K562 (cell line): Measurements from ENCODE around the gene MYH7. TPM values are rescaled to one million over a fixed set of nuclear protein-coding genes. Genes with fewer than 3 reads are reported as not detected.

Source experiments
- ATAC-seq: fragments of 200-7000 bp; cut with Tn5 transposase; 3 replicates; pipeline ENCODE4 v1.9.1; 2020; ENCODE audit warnings: moderate library complexity
- BruUV-seq: library from RNA; stranded (reverse); fragments of 400-500 nt; replicated peaks from 2 replicates; lab custom pipeline; 2021; lab: Mats Ljungman, UMichigan
- CTCF ChIA-PET: fragments of 300-600 bp; formaldehyde crosslinking; extraction: SDS; loops from one replicate; lab custom pipeline; 2021; ENCODE audit warnings: low intra/inter-chr PET ratio; lab: Yijun Ruan, JAX
- POLR2A ChIA-PET: fragments of 300-600, 350-650 bp; sonication (Branson Sonifier 250); formaldehyde crosslinking; extraction: SDS; loops from one replicate; lab custom pipeline; 2021; ENCODE audit warnings: antibody characterized with exemption, inconsistent platforms; lab: Yijun Ruan, JAX
- DNase-seq, 4 experiments: peaks; one replicate each; pipeline versions ENCODE4 v3.0.0 to v3.0.0-alpha.2; 2011 to 2018; ENCODE audit warnings: low spot score in 3 of 4, mixed read lengths in 3 of 4; ENCODE audit errors: extremely low read depth in 1 of 4
- FAIRE-seq: peaks from 2 replicates; lab custom pipeline; 2011; peaks lifted over from hg19 to GRCh38; lab: Jason Lieb, UNC
- H2AFZ ChIP-seq: 2 replicates; pipeline ENCODE4 v1.6.0; 2011; ENCODE audit warnings: low read depth, low read length, control low read depth, inconsistent platforms
- H3K27ac ChIP-seq: fragments of 200-600 bp; 3 replicates; pipeline ENCODE4 v1.8.0; 2011; ENCODE audit warnings: low read depth, mild to moderate bottlenecking, control low read depth, inconsistent platforms, low read length, moderate library complexity, mixed read lengths; ENCODE audit errors: extremely low read depth
- H3K27me3 ChIP-seq, 2 experiments: fragments of 300-600 bp in 1 of 2; 2 replicates in 1 of 2; 3 replicates in 1 of 2; pipeline versions ENCODE4 v1.6.0 to v1.8.0; 2011; ENCODE audit warnings: inconsistent platforms in 2 of 2, low read length in 2 of 2, mild to moderate bottlenecking in 1 of 2, mixed read lengths in 1 of 2, moderate library complexity in 1 of 2; ENCODE audit not compliant: control insufficient read depth in 2 of 2, insufficient read depth in 2 of 2
- H3K36me3 ChIP-seq: fragments of 300-600 bp; 3 replicates; pipeline ENCODE4 v1.8.0; 2011; ENCODE audit warnings: mild to moderate bottlenecking, low read length, inconsistent platforms; ENCODE audit not compliant: control insufficient read depth, insufficient read depth
- H3K4me1 ChIP-seq, 2 experiments: fragments of 200-600 bp in 1 of 2; replicated peaks in 1 of 2; 2 replicates in 1 of 2; 3 replicates in 1 of 2; pipeline versions ENCODE4 v1.5.1 to v1.8.0; 2011; ENCODE audit warnings: inconsistent platforms in 2 of 2, low read length in 2 of 2, mild to moderate bottlenecking in 1 of 2, mixed read lengths in 1 of 2, moderate library complexity in 1 of 2; ENCODE audit not compliant: control insufficient read depth in 2 of 2, insufficient read depth in 2 of 2
- H3K4me2 ChIP-seq: 2 replicates; pipeline ENCODE4 v1.6.1; 2011; ENCODE audit warnings: low read length, control low read depth, inconsistent platforms, mixed read lengths; ENCODE audit not compliant: insufficient read depth
- H3K4me3 ChIP-seq: fragments of 200-600 bp; sonication (generic), shearing (Covaris generic); 2 replicates; pipeline ENCODE4 v1.5.1; 2016; ENCODE audit warnings: control low read depth, inconsistent platforms
- H3K79me2 ChIP-seq: fragments of 200-600 bp; 3 replicates; pipeline ENCODE4 v1.8.0; 2011; ENCODE audit warnings: low read length, inconsistent platforms; ENCODE audit not compliant: control insufficient read depth, insufficient read depth
- H3K9ac ChIP-seq, 2 experiments: 2 replicates each; pipeline versions ENCODE4 v1.6.0 to v1.6.1; 2011; ENCODE audit warnings: low read depth in 2 of 2, low read length in 2 of 2, control low read depth in 1 of 2, inconsistent platforms in 1 of 2, mild to moderate bottlenecking in 1 of 2, mixed read lengths in 1 of 2; ENCODE audit not compliant: insufficient read depth in 1 of 2
- H3K9me1 ChIP-seq: one replicate; pipeline ENCODE4 v1.6.0; 2011; ENCODE audit warnings: inconsistent platforms, mild to moderate bottlenecking, low read length, moderate library complexity; ENCODE audit not compliant: control insufficient read depth, insufficient read depth
- H3K9me3 ChIP-seq: replicated peaks from 2 replicates; pipeline ENCODE4 v1.5.1; 2011; ENCODE audit warnings: low read depth, low read length, inconsistent platforms; ENCODE audit not compliant: control insufficient read depth, insufficient read depth
- H4K20me1 ChIP-seq: replicated peaks from 2 replicates; pipeline ENCODE4 v1.6.1; 2011; ENCODE audit warnings: low read length, inconsistent platforms, mixed read lengths; ENCODE audit not compliant: control insufficient read depth, insufficient read depth
- ATF3 ChIP-seq, 2 experiments: fragments of 450-650 bp in 1 of 2; sonication (generic) in 1 of 2; formaldehyde crosslinking in 1 of 2; IDR thresholded peaks in 1 of 2; conservative IDR thresholded peaks in 1 of 2; 2 replicates each; pipeline versions ENCODE4 v1.6.1 to v1.8.1; 2016 to 2023; ENCODE audit warnings: mild to moderate bottlenecking in 2 of 2, moderate library complexity in 2 of 2, inconsistent platforms in 1 of 2, missing genetic modification reagents in 1 of 2
- BDP1 ChIP-seq: IDR thresholded peaks from 3 replicates; pipeline ENCODE4 v1.6.1; 2011; ENCODE audit not compliant: insufficient read length, insufficient read depth
- CBFA2T2 ChIP-seq: fragments of 450-650 bp; conservative IDR thresholded peaks from 2 replicates; pipeline ENCODE4 v1.6.1; 2017; ENCODE audit warnings: mild to moderate bottlenecking
- HMG20A ChIP-seq: fragments of 450-650 bp; formaldehyde crosslinking; conservative IDR thresholded peaks from 2 replicates; pipeline ENCODE4 v1.4.0; 2020; ENCODE audit warnings: mild to moderate bottlenecking, mixed read lengths
- MAFG ChIP-seq: fragments of 450-650 bp; conservative IDR thresholded peaks from 2 replicates; pipeline ENCODE4 v1.6.1; 2016; ENCODE audit warnings: missing genetic modification characterization, missing compliant biosample characterization
- NFRKB ChIP-seq: fragments of 450-650 bp; IDR thresholded peaks from 2 replicates; pipeline ENCODE4 v1.6.1; 2016; ENCODE audit warnings: low read depth
- PKNOX1 ChIP-seq: fragments of 450-650 bp; IDR thresholded peaks from 2 replicates; pipeline ENCODE4 v1.6.1; 2016
- RNF2 ChIP-seq: sonication (generic); IDR thresholded peaks from 2 replicates; pipeline ENCODE4 v1.6.1; 2016
- TEAD4 ChIP-seq, 2 experiments: sonication (generic) in 1 of 2; formaldehyde crosslinking in 1 of 2; IDR thresholded peaks; 2 replicates each; pipeline versions ENCODE4 v1.6.1 to v1.8.0; 2012 to 2022; ENCODE audit warnings: borderline replicate concordance in 1 of 2, inconsistent platforms in 1 of 2, low read length in 1 of 2, mild to moderate bottlenecking in 1 of 2, missing genetic modification reagents in 1 of 2
- YBX1 ChIP-seq: fragments of 450-650 bp; IDR thresholded peaks from 2 replicates; pipeline ENCODE4 v1.7.1; 2016; ENCODE audit warnings: mild to moderate bottlenecking
- ZBTB9 ChIP-seq: fragments of 450-650 bp; formaldehyde crosslinking; IDR thresholded peaks from 2 replicates; pipeline ENCODE4 v1.4.0; 2020; ENCODE audit warnings: mild to moderate bottlenecking, moderate library complexity
- ZNF354B ChIP-seq: fragments of 250-450 bp; sonication (Bioruptor Pico); IDR thresholded peaks from 2 replicates; pipeline ENCODE4 v1.4.0; 2020
- ZNF77 ChIP-seq: fragments of 250-450 bp; sonication (Bioruptor Pico); IDR thresholded peaks from 2 replicates; pipeline ENCODE4 v1.5.0; 2020
- WGBS: fragments of 100-300 bp; shearing (Covaris generic); methylation state at CpG from one replicate; pipeline ENCODE4 v1.1.6; 2016; ENCODE audit warnings: low coverage, mixed read lengths; ENCODE audit not compliant: insufficient coverage; ENCODE audit errors: missing lambda C conversion rate; 5-methylcytosine and 5-hydroxymethylcytosine counted together
- in situ Hi-C: fragments of 300-500 bp; cut with MboI; formaldehyde crosslinking; loops from 4 replicates; pipeline ENCODE4 v1.15.0; 2018; ENCODE audit warnings: inconsistent platforms, mixed read lengths
- intact Hi-C: fragments of 100-400 bp; cut with micrococcal nuclease; formaldehyde crosslinking; loops from 2 replicates; pipeline ENCODE4 v1.14.2; 2022
- polyA plus RNA-seq, 8 experiments: library from polyadenylated mRNA; depleted of rRNA in 4 of 8; stranded (reverse) in 5 of 8; unstranded in 3 of 8; fragments of >200 nt; fragmentation: Nextera tagmentation in 2 of 8; fragmentation: Illumina TruSeq in 1 of 8; extraction: Ambion mirVana in 2 of 8; extraction: Trizol in 1 of 8; gene quantifications; 2 replicates each; pipeline versions ENCODE4 v1.2.1 to v1.2.3, GENCODE V29; 2011 to 2014; ENCODE audit warnings: inconsistent platforms in 1 of 8, missing spikeins in 1 of 8
- total RNA-seq, 7 experiments: library from RNA; depleted of rRNA in 6 of 7; stranded (reverse); fragments of >200 nt in 6 of 7; fragmentation: Illumina TruSeq in 2 of 7; extraction: Trizol in 2 of 7; gene quantifications; 2 replicates each; pipeline versions ENCODE4 v1.2.1 to v1.2.3, GENCODE V29; 2011 to 2021; ENCODE audit warnings: low replicate concordance in 1 of 7

MYH7 gene
- total and polyA plus RNA-seq, 9 of the 15 experiments (the other 6 are each of a cell fraction or from before 2014, with no cell fraction given): not detected

- CTCF ChIA-PET: no interaction called here
- H2AFZ ChIP-seq: no peak overlapping the region
- H3K79me2 ChIP-seq: no peaks in the 10 kb centered on the region
- H3K4me1 ChIP-seq: peaks cover 0 to 7% of the 10 kb centered on the region in 2 experiments; a peak in 2 of 5 replicates
- H3K9ac ChIP-seq: no peak overlapping the region
- no peaks in the 10 kb centered on the region for H3K36me3 ChIP-seq
- no TSS peak for BruUV-seq
- H3K9me3 ChIP-seq: no peaks in the 10 kb centered on the region
- no peaks in the 10 kb centered on the region for H3K9me1 ChIP-seq
- POLR2A ChIA-PET: interaction anchor here (1.0 kb wide), 1 partner anchor 9 kb away, joined by 3 read pairs; no protein-coding TSS in a partner anchor
- no peak for FAIRE-seq
- 0% methylated on average over 6 of the region's 12 CpGs for WGBS
- no peaks in the 10 kb centered on the region for H4K20me1 ChIP-seq
- peaks cover 31 to 72% of the 10 kb centered on the region in 2 experiments; a peak in 3 of 5 replicates for H3K27me3 ChIP-seq
- no peak overlapping the region for H3K4me3 ChIP-seq
- ATAC-seq: no peak
- no peak overlapping the region for H3K27ac ChIP-seq
- H3K4me2 ChIP-seq: no peak overlapping the region
- in situ Hi-C loops (loop anchor here (10.0 kb wide), 1 partner anchor 125 kb away; no protein-coding TSS in a partner anchor), intact Hi-C loops (no loop called here)
- TF ChIP-seq TEAD4 (IDR thresholded peaks at IDR 0.05; ENCODE audit: low read length) (no peak), TEAD4 (CRISPR knock-in tag; IDR thresholded peaks at IDR 0.05; ENCODE audit: borderline replicate concordance) (no peak), HMG20A (CRISPR knock-in tag) (no peak), NFRKB (no peak)
- no peak for DNase-seq
Observed at GRCh38 chr14:23389396-23389795, 46.1 kb downstream of the MYH7 start.

- H4K20me1 ChIP-seq: no peaks in the 10 kb centered on the region
- H3K9me1 ChIP-seq: no peaks in the 10 kb centered on the region
- no peaks in the 10 kb centered on the region for H3K36me3 ChIP-seq
- BruUV-seq: no TSS peak
- no peak overlapping the region for H3K9ac ChIP-seq
- no peaks in the 10 kb centered on the region for H3K79me2 ChIP-seq
- ChIA-PET POLR2A (interaction anchor here (0.6 to 1.0 kb wide), 3 partner anchors 9 to 35 kb away, joined by 3 to 4 read pairs (median 3); no protein-coding TSS in a partner anchor), CTCF (no interaction called here)
- no peak overlapping the region for H3K27ac ChIP-seq
- intact Hi-C loops: no loop called here
- H3K4me3 ChIP-seq: no peak overlapping the region
- no peak overlapping the region for H3K4me2 ChIP-seq
- ATAC-seq (no peak), FAIRE-seq (no peak), DNase-seq (no peak)
- in situ Hi-C loops: loop anchor here (10.0 kb wide), 1 partner anchor 124 kb away; no protein-coding TSS in a partner anchor
- peaks cover 0 to 11% of the 10 kb centered on the region in 2 experiments; a peak in 2 of 5 replicates for H3K4me1 ChIP-seq
- WGBS: 17% methylated on average over 5 of the region's 8 CpGs
- H2AFZ ChIP-seq: no peak overlapping the region
- H3K9me3 ChIP-seq: no peaks in the 10 kb centered on the region
- peaks cover 28 to 72% of the 10 kb centered on the region in 2 experiments; a peak in 3 of 5 replicates for H3K27me3 ChIP-seq
- TF ChIP-seq ZNF354B (CRISPR knock-in tag) (no peak), BDP1 (no peak), ZNF77 (CRISPR knock-in tag) (no peak), YBX1 (no peak), RNF2 (no peak), CBFA2T2 (no peak), MAFG (tag) (no peak), PKNOX1 (no peak), ZBTB9 (CRISPR knock-in tag) (no peak), ATF3 (IDR thresholded peaks at IDR 0.05) (no peak), ATF3 (CRISPR knock-in tag; conservative IDR thresholded peaks at IDR 0.05) (no peak)
Observed at GRCh38 chr14:23388996-23389395, 46.5 kb downstream of the MYH7 start.
